Gastrocnemius medialis (tissue), 4 donors: Measurements from ENCODE around the gene PANK2.

Experiments
- CTCF ChIP-seq, 5 experiments: fragments of 450-650 bp in 3 of 5; fragments of 200-600 bp in 2 of 5; sonication (generic) in 2 of 5; IDR thresholded peaks in 4 of 5; conservative IDR thresholded peaks in 1 of 5; 1 replicate in 4 of 5; 2 replicates in 1 of 5; pipeline ENCODE4 v1.5.1; 2016 to 2019; ENCODE audit warnings: antibody characterized with exemption in 5 of 5, mild to moderate bottlenecking in 3 of 5, moderate library complexity in 3 of 5
- POLR2A ChIP-seq, 2 donors: fragments of 450-650 bp; IDR thresholded peaks; one replicate each; pipeline ENCODE4 v1.6.1; 2017; ENCODE audit warnings: antibody characterized with exemption in 2 of 2, mild to moderate bottlenecking in 2 of 2, moderate library complexity in 2 of 2

GRCh38 chr20:3970016-3970415, 80.8 kb downstream of the PANK2 start:
- TF ChIP-seq POLR2A (IDR thresholded peaks at IDR 0.05) (no peak), CTCF (IDR thresholded peaks at IDR 0.05 in 4 of 5, conservative IDR thresholded peaks at IDR 0.05 in 1 of 5) (no peak)
